Stimulated activated CD4-positive, alpha-beta T cell treated with anti-CD3 and anti-CD28 coated beads, Interleukin-15, amount 100 ng/mL, for 48 hours (primary cell): ENCODE measurements around the gene NCKAP5.

Experiments
- DNase-seq, 2 donors: peaks; one replicate each; pipeline ENCODE4 v3.0.0-alpha.2; 2020; ENCODE audit warnings: low read depth in 2 of 2

Gene NCKAP5

GRCh38 chr2:133382566-133382965 lies 185.7 kb downstream of the NCKAP5 start:
- DNase-seq, result no peak

- no peak for DNase-seq
Observed at GRCh38 chr2:133380991-133381390, 187.3 kb downstream of the NCKAP5 start.

- no peak for DNase-seq
Observed at GRCh38 chr2:133378928-133379549, 189.2 kb downstream of the NCKAP5 start.

GRCh38 chr2:133378386-133378785 lies 189.9 kb downstream of the NCKAP5 start:
- DNase-seq, result no peak

- DNase-seq, result no peak
Observed at GRCh38 chr2:133377599-133377998, 190.7 kb downstream of the NCKAP5 start.

- DNase-seq, result no peak
Observed at GRCh38 chr2:133377021-133377481, 191.2 kb downstream of the NCKAP5 start.

DNA sequence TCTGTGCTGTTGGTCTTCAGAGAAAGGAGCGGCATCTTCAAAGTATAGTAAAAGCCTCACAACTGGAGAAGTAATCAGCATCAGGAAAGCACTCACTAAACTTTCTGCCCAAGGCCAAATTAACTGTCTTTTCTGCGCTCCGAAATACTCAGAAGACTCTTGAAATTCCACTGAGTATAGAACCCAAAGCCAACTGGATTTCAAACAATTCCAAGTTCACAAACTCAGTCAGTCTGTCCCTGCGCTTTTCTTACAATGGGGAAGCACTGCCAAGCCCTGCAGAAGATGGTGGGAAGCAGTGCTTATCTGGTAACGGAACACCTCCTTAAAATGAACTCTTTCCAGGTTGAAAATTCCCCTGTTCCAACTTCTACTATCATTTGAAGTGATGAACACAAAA lies 193.5 kb downstream of the NCKAP5 start:
- no peak for DNase-seq

DNA sequence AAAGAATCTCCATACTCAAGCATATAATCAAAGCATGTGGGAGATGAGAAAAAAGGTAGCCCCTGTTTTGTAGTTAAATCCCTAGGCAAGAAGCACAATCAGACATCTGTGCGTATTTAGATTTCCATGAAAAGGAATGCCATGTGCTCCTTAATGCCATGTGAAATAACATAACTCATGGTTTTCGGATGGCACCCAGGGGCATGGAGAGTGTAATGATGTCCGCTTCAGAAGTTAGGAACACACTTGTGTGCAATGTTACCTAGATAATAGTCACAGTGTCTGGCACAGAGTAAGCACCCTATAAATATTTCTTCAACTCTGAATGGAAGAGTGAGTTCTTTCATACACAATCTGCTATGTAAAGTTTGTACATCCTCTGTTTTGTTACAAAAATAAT lies 197.0 kb downstream of the NCKAP5 start:
- no peak for DNase-seq

DNA sequence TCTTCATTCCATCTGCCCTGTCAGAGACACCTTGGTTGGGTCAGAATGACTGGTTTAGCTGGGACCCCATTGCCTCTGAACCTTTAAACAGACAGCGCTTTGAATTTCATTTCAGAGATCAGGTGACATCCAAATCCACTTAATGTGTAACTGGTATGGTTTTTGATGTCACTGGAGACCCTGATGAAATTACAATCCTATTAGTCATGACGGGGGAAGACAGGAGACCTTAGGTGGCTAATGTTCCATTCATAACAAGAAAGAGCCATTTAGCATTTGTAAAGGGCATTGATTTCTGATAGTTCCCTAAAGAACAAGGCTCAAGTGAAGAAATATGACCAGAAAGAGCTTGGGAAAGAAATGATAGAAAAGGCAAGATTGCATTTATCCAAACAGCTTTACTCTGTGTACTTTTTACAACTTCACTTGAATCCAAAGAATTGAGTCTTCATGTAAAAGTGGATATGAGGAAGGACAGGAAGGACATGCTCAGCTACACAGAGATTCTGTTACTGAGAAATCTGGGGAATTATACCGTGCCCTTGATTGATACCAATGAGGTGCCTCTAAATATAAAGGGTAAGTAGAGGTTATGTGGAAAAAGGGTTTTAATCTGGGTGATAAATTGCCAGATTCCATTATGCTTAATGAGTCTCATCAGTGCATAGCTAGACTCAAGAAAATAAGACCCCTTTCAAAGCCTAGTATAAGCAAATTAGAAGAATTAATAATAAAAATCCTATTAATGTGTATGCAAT lies 198.2 kb downstream of the NCKAP5 start:
- no peak for DNase-seq

- no peak for DNase-seq
Observed at GRCh38 chr2:133365117-133365516, 203.1 kb downstream of the NCKAP5 start.

DNA sequence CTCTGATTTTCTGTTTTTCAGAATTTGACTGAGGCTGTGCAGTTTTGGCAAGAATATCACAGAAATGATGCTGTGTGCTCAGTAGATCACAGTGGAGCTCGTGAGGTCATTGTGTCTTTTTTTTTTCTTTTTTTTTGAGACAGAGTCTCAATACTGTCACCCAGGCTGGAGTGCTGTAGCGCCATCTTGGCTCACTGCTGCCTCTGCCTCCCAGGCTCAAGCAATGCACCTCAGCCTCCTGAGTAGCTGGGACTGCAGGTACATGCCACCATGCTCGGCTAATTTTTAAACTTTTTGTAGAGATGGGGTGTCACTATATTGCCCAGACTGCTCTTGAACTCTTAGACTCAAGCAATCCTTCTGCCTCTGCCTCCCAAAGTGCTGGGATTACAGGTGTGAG lies 203.6 kb downstream of the NCKAP5 start:
- no peak for DNase-seq

- DNase-seq, result no peak
Observed at GRCh38 chr2:133363884-133364283, 204.4 kb downstream of the NCKAP5 start.

GRCh38 chr2:133362061-133362476 lies 206.2 kb downstream of the NCKAP5 start:
- no peak for DNase-seq

DNA sequence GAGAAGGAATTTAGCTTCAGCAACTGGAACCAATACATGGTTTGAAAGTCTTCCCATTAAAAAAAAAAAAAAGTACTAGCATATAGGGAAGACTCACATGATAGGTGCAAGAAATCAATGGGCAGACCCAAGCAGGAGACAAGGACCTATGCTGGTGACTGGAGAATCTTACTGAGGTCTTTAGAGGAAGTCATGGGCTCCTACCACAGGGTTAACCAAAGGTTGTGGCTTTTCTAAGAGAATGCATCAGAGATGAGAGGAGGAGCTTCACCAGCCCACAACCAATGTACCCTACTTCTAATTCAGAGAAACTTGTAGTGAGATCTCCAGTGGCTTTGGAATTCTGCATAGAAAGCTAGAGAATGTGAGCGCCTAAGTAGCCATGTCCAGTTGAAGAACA lies 207.4 kb downstream of the NCKAP5 start:
- DNase-seq, result no peak

GRCh38 chr2:133360190-133360589 lies 208.1 kb downstream of the NCKAP5 start:
- DNase-seq, result no peak

DNA sequence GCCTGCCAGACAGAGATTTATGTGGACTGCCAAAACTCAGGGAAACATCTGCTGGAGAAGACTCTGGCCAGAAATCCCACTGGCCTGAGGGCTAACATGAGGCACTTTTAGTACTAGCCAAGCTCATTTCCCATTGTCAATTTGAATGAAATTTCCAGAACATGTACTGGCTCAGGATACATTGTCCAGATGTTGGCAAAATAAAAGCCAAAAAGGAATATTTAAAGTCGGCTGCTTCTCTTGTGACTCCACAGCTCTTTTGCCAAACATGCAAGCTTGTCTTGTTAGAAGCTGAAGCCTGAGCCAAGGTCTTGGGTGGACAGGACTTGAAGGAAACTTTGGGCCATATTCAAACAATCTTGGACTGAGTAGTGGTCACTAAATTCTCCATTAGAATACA lies 215.5 kb downstream of the NCKAP5 start:
- DNase-seq, result no peak

DNA sequence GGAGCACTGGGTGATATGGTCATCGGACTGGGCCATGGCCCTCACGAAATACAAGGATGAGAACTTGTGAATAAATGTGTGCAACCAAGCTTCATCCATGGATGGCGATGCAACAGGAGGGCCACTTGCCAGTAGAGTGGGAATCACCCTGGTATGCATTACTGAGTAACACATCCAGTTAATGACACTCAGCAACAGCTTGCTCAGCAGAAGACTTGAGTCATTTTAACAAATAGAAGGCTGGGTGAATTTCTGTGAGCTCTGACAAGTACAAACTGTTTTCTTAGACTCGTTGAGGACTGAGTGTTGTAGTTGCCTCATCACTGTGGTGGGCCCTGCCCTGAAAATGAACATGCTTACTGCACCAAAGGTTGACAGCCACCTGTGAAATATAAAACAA lies 221.6 kb downstream of the NCKAP5 start:
- DNase-seq, result no peak

DNA sequence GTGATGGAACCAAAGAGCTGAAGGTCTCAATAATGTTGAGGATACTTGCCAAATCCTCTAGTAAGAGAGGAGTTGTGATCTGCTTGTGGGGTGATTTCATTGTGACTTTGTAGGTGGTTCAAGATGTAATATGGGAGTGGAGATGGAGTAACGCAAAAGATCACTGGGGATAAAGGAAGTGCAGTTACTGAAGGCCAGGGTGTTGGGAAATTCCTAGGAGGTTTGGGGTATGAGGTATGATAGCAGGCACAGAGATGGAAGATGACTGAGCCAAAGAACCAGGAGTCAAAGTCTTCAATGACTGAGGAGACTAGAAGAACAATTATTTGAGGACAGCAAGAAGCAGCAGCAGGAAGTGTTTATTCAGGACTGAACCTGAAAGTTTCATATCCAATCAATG lies 222.6 kb downstream of the NCKAP5 start:
- DNase-seq, result no peak

GRCh38 chr2:133344849-133345248 lies 223.4 kb downstream of the NCKAP5 start:
- no peak for DNase-seq

- no peak for DNase-seq
Observed at GRCh38 chr2:133343018-133343352, 225.3 kb downstream of the NCKAP5 start.

GRCh38 chr2:133342286-133343017 lies 225.8 kb downstream of the NCKAP5 start:
- DNase-seq, result no peak

DNA sequence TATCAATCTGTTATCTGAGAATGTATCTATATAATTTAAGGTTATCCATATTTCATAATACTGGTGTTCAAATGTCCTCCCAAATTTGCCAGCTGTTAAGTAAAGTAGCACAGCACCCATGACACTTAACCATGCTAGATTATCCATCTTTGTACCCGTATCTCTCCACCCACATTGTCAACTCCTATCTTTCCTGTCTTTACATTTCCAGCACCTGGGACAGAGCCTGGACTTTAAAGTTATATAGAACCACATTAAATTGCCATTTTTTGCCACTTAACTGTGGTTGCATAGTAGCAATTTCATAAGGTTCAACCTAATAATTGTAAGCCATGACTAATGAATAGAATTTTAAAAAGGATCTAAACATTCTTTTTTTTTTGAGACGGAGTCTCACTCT lies 226.7 kb downstream of the NCKAP5 start:
- no peak for DNase-seq

DNA sequence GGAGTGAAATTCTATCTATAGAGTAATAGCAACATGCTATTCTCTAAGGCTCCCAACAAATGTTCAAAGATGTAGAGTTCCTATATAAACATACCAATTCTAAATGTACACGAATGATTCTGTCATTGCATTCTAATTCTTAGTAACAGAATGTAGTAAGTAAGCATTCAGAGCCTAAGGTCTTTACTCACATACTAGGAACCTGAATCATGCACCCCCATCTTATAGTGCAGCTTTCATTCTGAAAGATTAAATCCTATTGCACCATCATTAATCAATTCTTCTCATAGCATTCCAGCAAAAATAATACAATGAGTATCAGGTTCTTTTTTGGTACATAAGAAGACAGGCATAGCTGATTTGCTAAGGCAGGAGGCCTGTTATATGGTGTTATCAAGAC lies 230.0 kb downstream of the NCKAP5 start:
- no peak for DNase-seq
